Tibial nerve (tissue), 4 donors: ENCODE data around the gene GULP1. TPM values are rescaled to one million over a fixed set of nuclear protein-coding genes. Genes with fewer than 3 reads are reported as not detected.

Source experiments
- small RNA-seq: library from RNA; depleted of rRNA; stranded (forward); fragments of <200 nt; gene quantifications from one replicate; pipeline ENCODE3, GENCODE V24; 2016
- total RNA-seq, 4 donors: library from RNA; depleted of rRNA; stranded (reverse); fragments of >200 nt; gene quantifications; one replicate each; pipeline ENCODE4 v1.1.0, GENCODE V29; 2016

GULP1 gene
- total RNA-seq, 4 donors from 2014 or later = 63.4 to 89.2 (median 78.1) TPM

Small RNAs within 50 kb of the gene (small RNA-seq; reads per million reads assigned to genes)
- gene MIR561 = not detected
- gene RNA5SP114 = not detected
